T-helper 2 cell (primary cell): ENCODE results near the gene CELF5.

Experiments used
- DNase-seq, 5 experiments: peaks; one replicate each; pipeline versions ENCODE4 v3.0.0 to v3.0.0-alpha.2; 2012 to 2022

CELF5 gene

DNA sequence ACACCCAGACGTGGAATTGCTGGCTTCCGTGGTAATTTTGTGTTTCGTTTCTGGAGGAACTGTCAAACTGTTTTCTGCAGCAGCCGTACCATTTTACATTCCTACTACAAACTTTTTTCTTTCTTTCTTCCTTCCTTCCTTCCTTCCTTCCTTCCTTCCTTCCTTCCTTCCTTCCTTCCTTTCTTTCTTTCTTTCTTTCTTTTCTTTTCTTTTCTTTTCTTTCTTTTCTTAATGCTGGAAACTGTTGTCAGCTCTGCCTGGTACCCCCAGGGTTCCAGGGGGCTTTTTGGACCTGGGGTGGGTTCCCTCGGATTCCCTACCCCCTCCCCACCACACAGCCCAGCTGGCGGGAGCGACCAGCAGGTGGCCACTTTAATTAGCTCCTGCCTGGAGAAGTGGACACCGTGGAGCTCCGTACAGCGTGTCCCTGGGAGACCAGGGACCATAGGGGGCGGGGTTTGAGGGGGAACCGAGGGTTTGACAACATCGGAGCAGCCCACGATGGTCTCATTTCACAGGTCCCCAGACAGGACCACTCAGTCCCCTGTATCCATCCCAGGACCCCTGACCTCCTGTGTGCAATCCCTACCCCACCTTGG lies 24.4 kb downstream of the CELF5 start:
- no peak for DNase-seq

GRCh38 chr19:3249408-3249807 lies 24.9 kb downstream of the CELF5 start:
- DNase-seq = no peak

- DNase-seq = peak in 3 of 5 experiments; percentile 15 to 34 (median 26)
Measured at GRCh38 chr19:3250675-3251074, 26.2 kb downstream of the CELF5 start.

- DNase-seq = no peak
Measured at GRCh38 chr19:3251229-3251628, 26.8 kb downstream of the CELF5 start.

GRCh38 chr19:3252650-3253049 lies 28.2 kb downstream of the CELF5 start:
- no peak for DNase-seq

DNA sequence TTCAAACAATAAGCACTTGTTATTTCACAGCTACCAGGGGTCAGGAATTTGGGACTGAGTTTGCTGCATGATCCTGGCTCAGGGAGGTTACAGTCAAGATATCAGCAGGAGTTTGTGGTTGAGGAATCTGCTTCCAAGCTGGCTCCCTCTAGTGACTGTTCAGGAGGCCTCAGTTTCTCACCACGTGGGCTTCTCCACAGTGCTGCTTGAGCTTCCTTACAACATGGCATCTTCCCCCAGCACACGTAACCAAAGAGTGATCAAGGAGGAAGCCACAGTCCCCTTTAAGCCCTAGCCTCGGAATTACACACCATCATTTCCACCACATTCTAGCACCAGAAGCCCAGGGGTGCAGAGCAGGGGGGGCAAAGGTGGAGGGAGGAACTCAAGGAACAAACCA lies 28.8 kb downstream of the CELF5 start:
- DNase-seq = no peak

GRCh38 chr19:3254520-3254919 lies 30.1 kb downstream of the CELF5 start:
- DNase-seq = no peak

- DNase-seq = no peak
Measured at GRCh38 chr19:3257071-3257470, 32.6 kb downstream of the CELF5 start.

- no peak for DNase-seq
Measured at GRCh38 chr19:3262362-3262761, 37.9 kb downstream of the CELF5 start.

- no peak for DNase-seq
Measured at GRCh38 chr19:3263866-3264265, 39.4 kb downstream of the CELF5 start.

GRCh38 chr19:3265432-3265831 lies 41.0 kb downstream of the CELF5 start:
- no peak for DNase-seq

DNA sequence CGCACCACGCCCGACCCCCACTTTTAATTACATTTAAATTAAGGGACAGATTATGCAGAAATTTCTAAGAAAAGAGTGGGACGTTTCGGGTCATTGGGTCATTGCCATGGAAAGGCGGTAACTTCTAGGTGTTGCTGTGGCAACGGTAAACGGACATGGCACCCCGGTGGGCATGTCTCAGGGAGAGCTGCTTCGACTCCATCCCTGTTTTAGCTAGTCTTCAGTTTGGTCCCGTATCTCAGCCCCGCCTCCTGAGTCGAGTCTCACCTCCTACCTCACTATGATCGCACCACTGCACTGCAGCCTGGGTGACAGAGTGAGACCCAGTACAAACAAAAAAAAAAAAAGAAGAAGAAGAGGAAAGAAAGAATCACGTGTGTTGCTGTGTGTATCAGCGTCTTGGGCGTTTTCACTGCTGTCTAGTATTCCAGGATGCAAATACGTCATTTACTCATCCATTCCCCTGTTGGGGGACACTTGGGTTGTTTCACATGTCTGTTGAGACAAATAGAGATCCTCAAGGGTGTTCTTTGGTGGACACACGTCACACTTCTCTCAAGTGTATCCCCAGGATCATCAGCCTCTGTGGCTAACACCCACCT lies 41.7 kb downstream of the CELF5 start:
- DNase-seq = no peak

GRCh38 chr19:3266792-3267514 lies 42.5 kb downstream of the CELF5 start:
- DNase-seq = no peak

- no peak for DNase-seq
Measured at GRCh38 chr19:3268326-3268725, 43.9 kb downstream of the CELF5 start.

DNA sequence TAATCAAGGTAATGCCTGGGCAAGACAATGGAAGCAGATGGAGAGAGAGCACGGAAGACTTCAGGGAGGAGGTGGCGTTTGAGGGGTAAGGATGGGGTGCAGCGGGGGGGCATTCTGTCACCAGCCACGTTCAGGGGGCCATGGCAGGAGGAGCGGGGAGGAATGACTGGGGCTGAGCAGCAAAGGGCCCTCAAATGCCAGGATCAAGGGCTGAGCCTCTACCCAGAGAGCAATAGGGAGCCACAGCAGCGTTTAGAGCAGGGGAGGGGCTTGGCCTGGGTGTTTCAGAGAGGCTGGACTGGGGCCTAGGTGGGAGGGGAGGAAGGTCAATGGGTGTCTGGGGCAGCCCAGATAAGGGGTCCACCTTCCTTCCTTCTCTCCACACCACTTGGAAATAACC lies 44.3 kb downstream of the CELF5 start:
- no peak for DNase-seq

- no peak for DNase-seq
Measured at GRCh38 chr19:3269916-3270671, 45.6 kb downstream of the CELF5 start.

GRCh38 chr19:3270902-3271301 lies 46.4 kb downstream of the CELF5 start:
- DNase-seq = peak in 1 of 5 experiments; percentile 70

DNA sequence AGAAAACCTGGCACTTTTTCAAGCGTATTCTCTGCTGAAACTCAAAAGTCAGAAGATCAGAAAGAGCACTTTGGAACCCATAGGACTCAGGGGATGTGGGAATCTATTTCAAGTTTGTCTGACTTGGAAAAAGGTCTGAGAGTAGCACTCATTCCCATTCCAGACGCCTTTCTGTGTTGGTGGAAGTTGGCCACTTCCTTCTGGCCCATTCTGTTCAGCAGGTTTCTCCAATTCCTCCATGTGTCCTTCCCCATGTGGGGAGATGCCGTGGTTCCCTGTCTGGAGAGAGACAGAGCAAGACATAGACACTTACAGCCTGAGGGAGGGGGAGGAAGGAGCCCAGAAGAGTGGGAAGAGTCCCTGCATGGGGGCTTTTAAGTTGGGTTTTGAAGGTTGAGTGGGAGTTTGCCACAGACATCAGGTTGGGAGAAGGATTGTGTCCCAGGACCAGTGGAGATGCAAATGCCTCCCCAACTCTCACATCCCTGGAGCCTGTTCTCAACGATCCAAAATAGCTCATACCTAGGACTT lies 48.0 kb downstream of the CELF5 start:
- no peak for DNase-seq

DNA sequence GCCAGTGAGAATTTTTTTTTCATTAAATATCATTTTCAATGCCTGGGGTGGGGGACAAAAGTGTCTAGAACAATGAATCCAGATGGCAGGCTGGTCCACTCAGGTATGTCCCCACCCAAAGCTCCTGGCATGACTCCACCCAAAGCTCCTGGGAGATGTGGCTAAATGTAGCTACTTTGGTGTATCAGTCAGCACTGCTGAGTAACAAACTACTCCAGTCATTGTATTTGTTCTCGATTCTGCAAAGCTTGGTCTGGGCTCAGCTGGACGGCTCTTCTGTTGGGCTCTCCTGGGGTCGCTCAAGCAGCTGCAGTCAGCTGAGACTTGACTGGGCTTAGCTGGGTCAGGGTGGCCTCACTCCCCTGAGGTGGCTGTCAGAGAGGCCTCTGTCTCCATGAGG lies 48.5 kb downstream of the CELF5 start:
- DNase-seq = no peak

DNA sequence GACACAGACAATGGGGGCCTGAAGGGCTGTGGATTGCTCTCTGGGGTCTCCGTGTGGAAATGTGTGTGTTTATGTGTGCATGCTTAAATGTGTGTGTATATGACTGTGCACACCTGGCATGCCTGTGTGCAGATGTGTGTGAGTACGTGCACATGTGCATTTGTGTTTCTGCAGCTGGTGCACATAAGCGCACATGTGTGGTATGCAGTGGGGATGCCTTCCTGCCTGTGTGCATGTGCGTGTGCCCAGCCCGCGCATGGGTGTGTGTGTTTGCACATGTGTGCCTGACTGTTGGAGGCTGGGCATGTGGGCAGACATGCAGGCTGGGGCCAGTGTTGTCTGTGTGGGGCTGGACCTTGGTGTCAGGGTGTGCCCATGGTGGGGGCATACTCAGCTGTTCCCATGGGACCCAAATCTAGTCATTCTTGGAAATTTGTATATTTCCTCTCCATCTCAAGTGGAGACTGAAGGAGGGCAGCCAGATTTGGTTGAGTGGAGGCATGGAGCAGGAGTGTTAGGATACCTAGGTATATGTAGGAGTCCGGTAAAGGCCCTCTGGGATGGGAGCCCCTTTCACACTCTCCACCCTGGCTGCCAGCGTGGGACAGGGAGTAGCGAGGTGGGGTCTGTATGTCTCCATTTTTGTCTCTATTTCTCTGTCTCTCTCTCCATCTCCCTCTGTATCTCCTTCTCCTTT lies 49.9 kb downstream of the CELF5 start:
- DNase-seq = no peak

GRCh38 chr19:3274942-3275582 lies 50.6 kb downstream of the CELF5 start:
- peak in 1 of 5 experiments; percentile 66 for DNase-seq
